MG63 (cell line): ENCODE data around the gene SLC15A1. TPM values are rescaled to one million over a fixed set of nuclear protein-coding genes. Genes with fewer than 3 reads are reported as not detected.
"Not testable (repeated sequence)": the region's sequence is repeated elsewhere in the genome, so short reads cannot be mapped to it uniquely, and the experiment has no call there.

Experiments used
- DNase-seq: peaks from one replicate; pipeline ENCODE4 v3.0.0-alpha.2; 2020
- H3K27me3 ChIP-seq: fragments of 250-450 bp; sonication (Bioruptor Pico); 2 replicates; pipeline ENCODE4 v1.5.1; 2020; ENCODE audit warnings: mild to moderate bottlenecking, moderate library complexity
- H3K36me3 ChIP-seq: fragments of 250-450 bp; sonication (Bioruptor Pico); 2 replicates; pipeline ENCODE4 v1.5.1; 2020; ENCODE audit warnings: mild to moderate bottlenecking, moderate library complexity
- H3K4me3 ChIP-seq: fragments of 250-450 bp; sonication (Bioruptor Pico); 2 replicates; pipeline ENCODE4 v1.5.1; 2020; ENCODE audit warnings: mild to moderate bottlenecking, moderate library complexity
- H3K9me3 ChIP-seq: fragments of 250-450 bp; sonication (Bioruptor Pico); 2 replicates; pipeline ENCODE4 v1.5.1; 2020; ENCODE audit warnings: mild to moderate bottlenecking, moderate library complexity
- total RNA-seq: library from RNA; depleted of rRNA; stranded (reverse); fragments of >200 nt; shearing (Covaris generic); gene quantifications from 2 replicates; pipeline ENCODE4 v1.2.3, GENCODE V29; 2014; ENCODE audit warnings: low replicate concordance

The SLC15A1 gene
- total RNA-seq, 1 experiment from 2014 or later, result not detected

- Histone ChIP-seq H3K9me3 (no peaks in the 10 kb centered on the region), H3K4me3 (no peak overlapping the region), H3K36me3 (no peaks in the 10 kb centered on the region), H3K27me3 (no peaks in the 10 kb centered on the region)
- DNase-seq, result peak; percentile 82
Measured at GRCh38 chr13:98664047-98664446, 88.4 kb downstream of the SLC15A1 start.

GRCh38 chr13:98658131-98658530 is 94.3 kb downstream of the SLC15A1 start:
- Histone ChIP-seq H3K4me3 (no peak overlapping the region), H3K27me3 (no peaks in the 10 kb centered on the region), H3K9me3 (no peaks in the 10 kb centered on the region), H3K36me3 (no peaks in the 10 kb centered on the region)
- no peak for DNase-seq

GRCh38 chr13:98657506-98658085 is 94.9 kb downstream of the SLC15A1 start:
- Histone ChIP-seq H3K9me3 (no peaks in the 10 kb centered on the region), H3K4me3 (no peak overlapping the region), H3K27me3 (no peaks in the 10 kb centered on the region), H3K36me3 (no peaks in the 10 kb centered on the region)
- no peak for DNase-seq

- no peak overlapping the region for H3K4me3 ChIP-seq
- H3K9me3 ChIP-seq, result no peaks in the 10 kb centered on the region
- no peaks in the 10 kb centered on the region for H3K36me3 ChIP-seq
- DNase-seq, result no peak
- H3K27me3 ChIP-seq, result no peaks in the 10 kb centered on the region
Measured at GRCh38 chr13:98656223-98656622, 96.2 kb downstream of the SLC15A1 start.

GRCh38 chr13:98653463-98653985 is 98.9 kb downstream of the SLC15A1 start:
- peak; percentile 50 for DNase-seq

GRCh38 chr13:98652721-98653462 is 99.6 kb downstream of the SLC15A1 start:
- Histone ChIP-seq H3K36me3 (no peaks in the 10 kb centered on the region), H3K27me3 (no peaks in the 10 kb centered on the region), H3K4me3 (no peak overlapping the region), H3K9me3 (no peaks in the 10 kb centered on the region)
- DNase-seq, result no peak

More at GRCh38 chr13:98653463-98653985, 98.9 kb downstream of the SLC15A1 start:
- Histone ChIP-seq H3K36me3 (no peaks in the 10 kb centered on the region), H3K9me3 (no peaks in the 10 kb centered on the region), H3K4me3 (no peak overlapping the region), H3K27me3 (no peaks in the 10 kb centered on the region)

- no peaks in the 10 kb centered on the region for H3K27me3 ChIP-seq
- H3K9me3 ChIP-seq, result no peaks in the 10 kb centered on the region
- DNase-seq, result no peak
- no peaks in the 10 kb centered on the region for H3K36me3 ChIP-seq
- no peak overlapping the region for H3K4me3 ChIP-seq
Measured at GRCh38 chr13:98652276-98652675, 100.2 kb downstream of the SLC15A1 start.

GRCh38 chr13:98651744-98652143 is 100.7 kb downstream of the SLC15A1 start:
- H3K4me3 ChIP-seq, result no peak overlapping the region
- no peaks in the 10 kb centered on the region for H3K36me3 ChIP-seq
- no peaks in the 10 kb centered on the region for H3K9me3 ChIP-seq
- no peaks in the 10 kb centered on the region for H3K27me3 ChIP-seq
- DNase-seq, result no peak

- Histone ChIP-seq H3K27me3 (no peaks in the 10 kb centered on the region), H3K4me3 (no peak overlapping the region), H3K9me3 (no peaks in the 10 kb centered on the region), H3K36me3 (no peaks in the 10 kb centered on the region)
- no peak for DNase-seq
Measured at GRCh38 chr13:98650396-98651107, 101.9 kb downstream of the SLC15A1 start.

- no peaks in the 10 kb centered on the region for H3K36me3 ChIP-seq
Measured at GRCh38 chr13:98649861-98650260, 102.6 kb downstream of the SLC15A1 start.

GRCh38 chr13:98648686-98649085 is 103.8 kb downstream of the SLC15A1 start:
- Histone ChIP-seq H3K4me3 (no peak overlapping the region), H3K9me3 (no peaks in the 10 kb centered on the region), H3K36me3 (no peaks in the 10 kb centered on the region), H3K27me3 (no peaks in the 10 kb centered on the region)
- no peak for DNase-seq

More at GRCh38 chr13:98649861-98650260, 102.6 kb downstream of the SLC15A1 start:
- Histone ChIP-seq H3K9me3 (no peaks in the 10 kb centered on the region), H3K27me3 (no peaks in the 10 kb centered on the region), H3K4me3 (no peak overlapping the region)
- no peak for DNase-seq

GRCh38 chr13:98648141-98648540 is 104.3 kb downstream of the SLC15A1 start:
- Histone ChIP-seq H3K4me3 (no peak overlapping the region), H3K27me3 (no peaks in the 10 kb centered on the region), H3K9me3 (no peaks in the 10 kb centered on the region), H3K36me3 (no peaks in the 10 kb centered on the region)
- DNase-seq, result no peak

- no peak for DNase-seq
- Histone ChIP-seq H3K36me3 (no peaks in the 10 kb centered on the region), H3K27me3 (no peaks in the 10 kb centered on the region), H3K9me3 (no peaks in the 10 kb centered on the region), H3K4me3 (no peak overlapping the region)
Measured at GRCh38 chr13:98647121-98647520, 105.4 kb downstream of the SLC15A1 start.

GRCh38 chr13:98643479-98643878 is 109.0 kb downstream of the SLC15A1 start:
- no peak for DNase-seq
- no peaks in the 10 kb centered on the region for H3K27me3 ChIP-seq
- H3K9me3 ChIP-seq, result no peaks in the 10 kb centered on the region

GRCh38 chr13:98641075-98641474 is 111.4 kb downstream of the SLC15A1 start:
- no peak for DNase-seq
- no peaks in the 10 kb centered on the region for H3K36me3 ChIP-seq
- H3K9me3 ChIP-seq, result no peaks in the 10 kb centered on the region
- no peak overlapping the region for H3K4me3 ChIP-seq
- H3K27me3 ChIP-seq, result no peaks in the 10 kb centered on the region

More at GRCh38 chr13:98643479-98643878, 109.0 kb downstream of the SLC15A1 start:
- no peak overlapping the region for H3K4me3 ChIP-seq
- no peaks in the 10 kb centered on the region for H3K36me3 ChIP-seq

- not testable (repeated sequence) for DNase-seq, H3K36me3 ChIP-seq, H3K9me3 ChIP-seq, H3K4me3 ChIP-seq, H3K27me3 ChIP-seq
Measured at GRCh38 chr13:98639785-98640184, 112.7 kb downstream of the SLC15A1 start.

- H3K27me3 ChIP-seq, H3K36me3 ChIP-seq, H3K9me3 ChIP-seq, DNase-seq, H3K4me3 ChIP-seq: not testable (repeated sequence)
Measured at GRCh38 chr13:98638352-98638751, 114.1 kb downstream of the SLC15A1 start.
